ENCODE measurements around the gene DRAM2. TPM values are rescaled to one million over a fixed set of nuclear protein-coding genes. Genes with fewer than 3 reads are reported as not detected.

DRAM2 gene
- total and polyA plus RNA-seq, 2 of the 13 experiments (the other 11 are each of a cell fraction or from before 2014, with no cell fraction given), result 33.2 to 123 TPM

DNA sequence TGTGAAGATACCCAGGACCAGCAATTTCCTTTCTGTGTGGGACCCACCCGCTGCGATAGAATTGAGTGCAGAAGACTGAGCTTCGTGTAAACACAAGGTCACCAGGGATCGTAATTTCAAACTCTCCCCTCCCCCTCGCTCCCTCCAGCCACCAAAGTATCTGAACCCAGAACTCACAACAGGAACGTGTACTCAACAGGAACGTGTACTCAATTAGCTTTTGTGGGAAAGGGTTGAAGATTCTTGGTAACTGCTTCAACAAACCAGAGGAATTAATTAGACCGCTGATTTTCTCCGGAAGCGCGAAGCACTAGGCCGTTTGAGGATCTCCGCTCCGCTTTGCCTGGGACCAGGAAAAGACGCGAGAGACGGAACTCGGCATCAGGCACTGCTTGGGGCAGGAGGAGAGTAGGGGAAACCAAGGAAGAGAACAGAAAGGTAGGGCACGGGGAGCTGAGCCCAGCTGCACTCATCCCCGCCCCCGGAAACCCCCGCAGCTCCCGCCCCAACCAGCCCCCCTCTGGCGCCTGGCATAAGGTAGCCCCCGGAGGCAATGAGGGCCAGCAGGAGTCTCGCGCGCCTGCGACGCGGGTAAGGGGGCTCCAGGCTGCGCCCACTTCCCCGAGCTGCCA, 453 bp downstream of the DRAM2 start (continued):
- TF ChIP-seq, protein P1, sequence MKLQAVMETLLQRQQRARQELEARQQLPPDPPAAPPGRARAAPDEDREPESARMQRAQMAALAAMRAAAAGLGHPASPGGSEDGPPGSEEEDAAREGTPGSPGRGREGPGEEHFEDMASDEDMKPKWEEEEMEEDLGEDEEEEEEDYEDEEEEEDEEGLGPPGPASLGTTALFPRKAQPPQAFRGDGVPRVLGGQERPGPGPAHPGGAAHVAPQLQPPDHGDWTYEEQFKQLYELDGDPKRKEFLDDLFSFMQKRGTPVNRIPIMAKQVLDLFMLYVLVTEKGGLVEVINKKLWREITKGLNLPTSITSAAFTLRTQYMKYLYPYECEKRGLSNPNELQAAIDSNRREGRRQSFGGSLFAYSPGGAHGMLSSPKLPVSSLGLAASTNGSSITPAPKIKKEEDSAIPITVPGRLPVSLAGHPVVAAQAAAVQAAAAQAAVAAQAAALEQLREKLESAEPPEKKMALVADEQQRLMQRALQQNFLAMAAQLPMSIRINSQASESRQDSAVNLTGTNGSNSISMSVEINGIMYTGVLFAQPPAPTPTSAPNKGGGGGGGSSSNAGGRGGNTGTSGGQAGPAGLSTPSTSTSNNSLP (IDR thresholded peaks at IDR 0.05; ENCODE audit: low read depth, low read length), result no peak
- no peak for TF ChIP-seq SP5 (CRISPR knock-in tag; IDR thresholded peaks at IDR 0.05; ENCODE audit: borderline replicate concordance, low read depth)
- TF ChIP-seq FLYWCH1 (CRISPR knock-in tag; IDR thresholded peaks at IDR 0.05), result no peak
- TF ChIP-seq ELF3 (CRISPR knock-in tag; IDR thresholded peaks at IDR 0.05), result no peak; the same call in none of the 2 replicates
- TF ChIP-seq, protein P2, sequence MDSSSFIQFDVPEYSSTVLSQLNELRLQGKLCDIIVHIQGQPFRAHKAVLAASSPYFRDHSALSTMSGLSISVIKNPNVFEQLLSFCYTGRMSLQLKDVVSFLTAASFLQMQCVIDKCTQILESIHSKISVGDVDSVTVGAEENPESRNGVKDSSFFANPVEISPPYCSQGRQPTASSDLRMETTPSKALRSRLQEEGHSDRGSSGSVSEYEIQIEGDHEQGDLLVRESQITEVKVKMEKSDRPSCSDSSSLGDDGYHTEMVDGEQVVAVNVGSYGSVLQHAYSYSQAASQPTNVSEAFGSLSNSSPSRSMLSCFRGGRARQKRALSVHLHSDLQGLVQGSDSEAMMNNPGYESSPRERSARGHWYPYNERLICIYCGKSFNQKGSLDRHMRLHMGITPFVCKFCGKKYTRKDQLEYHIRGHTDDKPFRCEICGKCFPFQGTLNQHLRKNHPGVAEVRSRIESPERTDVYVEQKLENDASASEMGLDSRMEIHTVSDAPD (CRISPR knock-in tag; IDR thresholded peaks at IDR 0.05), result no peak
- no peak for TF ChIP-seq ZNF432 (CRISPR knock-in tag; IDR thresholded peaks at IDR 0.05; ENCODE audit: borderline replicate concordance)
- TF ChIP-seq CENPT (CRISPR knock-in tag; IDR thresholded peaks at IDR 0.05; ENCODE audit: low read depth), result no peak
- TF ChIP-seq SP1 (IDR thresholded peaks at IDR 0.05), result no peak
- no peak for TF ChIP-seq SP1 (CRISPR knock-in tag; IDR thresholded peaks at IDR 0.05)
- TF ChIP-seq, protein P3, sequence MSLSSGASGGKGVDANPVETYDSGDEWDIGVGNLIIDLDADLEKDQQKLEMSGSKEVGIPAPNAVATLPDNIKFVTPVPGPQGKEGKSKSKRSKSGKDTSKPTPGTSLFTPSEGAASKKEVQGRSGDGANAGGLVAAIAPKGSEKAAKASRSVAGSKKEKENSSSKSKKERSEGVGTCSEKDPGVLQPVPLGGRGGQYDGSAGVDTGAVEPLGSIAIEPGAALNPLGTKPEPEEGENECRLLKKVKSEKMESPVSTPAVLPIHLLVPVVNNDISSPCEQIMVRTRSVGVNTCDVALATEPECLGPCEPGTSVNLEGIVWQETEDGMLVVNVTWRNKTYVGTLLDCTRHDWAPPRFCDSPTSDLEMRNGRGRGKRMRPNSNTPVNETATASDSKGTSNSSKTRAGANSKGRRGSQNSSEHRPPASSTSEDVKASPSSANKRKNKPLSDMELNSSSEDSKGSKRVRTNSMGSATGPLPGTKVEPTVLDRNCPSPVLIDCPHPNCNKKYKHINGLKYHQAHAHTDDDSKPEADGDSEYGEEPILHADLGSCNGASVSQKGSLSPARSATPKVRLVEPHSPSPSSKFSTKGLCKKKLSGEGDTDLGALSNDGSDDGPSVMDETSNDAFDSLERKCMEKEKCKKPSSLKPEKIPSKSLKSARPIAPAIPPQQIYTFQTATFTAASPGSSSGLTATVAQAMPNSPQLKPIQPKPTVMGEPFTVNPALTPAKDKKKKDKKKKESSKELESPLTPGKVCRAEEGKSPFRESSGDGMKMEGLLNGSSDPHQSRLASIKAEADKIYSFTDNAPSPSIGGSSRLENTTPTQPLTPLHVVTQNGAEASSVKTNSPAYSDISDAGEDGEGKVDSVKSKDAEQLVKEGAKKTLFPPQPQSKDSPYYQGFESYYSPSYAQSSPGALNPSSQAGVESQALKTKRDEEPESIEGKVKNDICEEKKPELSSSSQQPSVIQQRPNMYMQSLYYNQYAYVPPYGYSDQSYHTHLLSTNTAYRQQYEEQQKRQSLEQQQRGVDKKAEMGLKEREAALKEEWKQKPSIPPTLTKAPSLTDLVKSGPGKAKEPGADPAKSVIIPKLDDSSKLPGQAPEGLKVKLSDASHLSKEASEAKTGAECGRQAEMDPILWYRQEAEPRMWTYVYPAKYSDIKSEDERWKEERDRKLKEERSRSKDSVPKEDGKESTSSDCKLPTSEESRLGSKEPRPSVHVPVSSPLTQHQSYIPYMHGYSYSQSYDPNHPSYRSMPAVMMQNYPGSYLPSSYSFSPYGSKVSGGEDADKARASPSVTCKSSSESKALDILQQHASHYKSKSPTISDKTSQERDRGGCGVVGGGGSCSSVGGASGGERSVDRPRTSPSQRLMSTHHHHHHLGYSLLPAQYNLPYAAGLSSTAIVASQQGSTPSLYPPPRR (CRISPR knock-in tag; IDR thresholded peaks at IDR 0.05; ENCODE audit: borderline replicate concordance), result no peak
- no peak for TF ChIP-seq NR2C2 (CRISPR knock-in tag; IDR thresholded peaks at IDR 0.05; ENCODE audit: borderline replicate concordance)
- TF ChIP-seq, protein P4, sequence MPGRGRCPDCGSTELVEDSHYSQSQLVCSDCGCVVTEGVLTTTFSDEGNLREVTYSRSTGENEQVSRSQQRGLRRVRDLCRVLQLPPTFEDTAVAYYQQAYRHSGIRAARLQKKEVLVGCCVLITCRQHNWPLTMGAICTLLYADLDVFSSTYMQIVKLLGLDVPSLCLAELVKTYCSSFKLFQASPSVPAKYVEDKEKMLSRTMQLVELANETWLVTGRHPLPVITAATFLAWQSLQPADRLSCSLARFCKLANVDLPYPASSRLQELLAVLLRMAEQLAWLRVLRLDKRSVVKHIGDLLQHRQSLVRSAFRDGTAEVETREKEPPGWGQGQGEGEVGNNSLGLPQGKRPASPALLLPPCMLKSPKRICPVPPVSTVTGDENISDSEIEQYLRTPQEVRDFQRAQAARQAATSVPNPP (CRISPR knock-in tag; IDR thresholded peaks at IDR 0.05), result no peak
- TF ChIP-seq, protein P5, sequence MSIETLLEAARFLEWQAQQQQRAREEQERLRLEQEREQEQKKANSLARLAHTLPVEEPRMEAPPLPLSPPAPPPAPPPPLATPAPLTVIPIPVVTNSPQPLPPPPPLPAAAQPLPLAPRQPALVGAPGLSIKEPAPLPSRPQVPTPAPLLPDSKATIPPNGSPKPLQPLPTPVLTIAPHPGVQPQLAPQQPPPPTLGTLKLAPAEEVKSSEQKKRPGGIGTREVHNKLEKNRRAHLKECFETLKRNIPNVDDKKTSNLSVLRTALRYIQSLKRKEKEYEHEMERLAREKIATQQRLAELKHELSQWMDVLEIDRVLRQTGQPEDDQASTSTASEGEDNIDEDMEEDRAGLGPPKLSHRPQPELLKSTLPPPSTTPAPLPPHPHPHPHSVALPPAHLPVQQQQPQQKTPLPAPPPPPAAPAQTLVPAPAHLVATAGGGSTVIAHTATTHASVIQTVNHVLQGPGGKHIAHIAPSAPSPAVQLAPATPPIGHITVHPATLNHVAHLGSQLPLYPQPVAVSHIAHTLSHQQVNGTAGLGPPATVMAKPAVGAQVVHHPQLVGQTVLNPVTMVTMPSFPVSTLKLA (IDR thresholded peaks at IDR 0.05), result no peak
- TF ChIP-seq, protein P6, sequence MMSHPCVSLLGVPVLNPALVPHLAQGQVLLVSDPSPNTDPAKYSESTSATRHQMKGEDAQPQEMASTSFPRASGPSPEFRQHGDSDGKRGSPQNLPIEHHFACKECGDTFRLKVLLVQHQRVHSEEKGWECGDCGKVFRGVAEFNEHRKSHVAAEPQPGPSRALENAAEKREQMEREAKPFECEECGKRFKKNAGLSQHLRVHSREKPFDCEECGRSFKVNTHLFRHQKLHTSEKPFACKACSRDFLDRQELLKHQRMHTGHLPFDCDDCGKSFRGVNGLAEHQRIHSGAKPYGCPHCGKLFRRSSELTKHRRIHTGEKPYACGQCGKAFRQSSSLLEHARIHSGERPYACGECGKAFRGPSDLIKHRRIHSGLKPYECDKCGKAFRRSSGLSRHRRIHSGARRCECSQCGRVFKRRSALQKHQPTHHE (CRISPR knock-in tag; IDR thresholded peaks at IDR 0.05; ENCODE audit: borderline replicate concordance), result no peak
- no peak for TF ChIP-seq HIVEP1 (CRISPR knock-in tag; IDR thresholded peaks at IDR 0.05)
- no peak for TF ChIP-seq TAF15 (IDR thresholded peaks at IDR 0.05; ENCODE audit: low read depth, low read length, poor library complexity, severe bottlenecking)
- TF ChIP-seq ZNF225 (CRISPR knock-in tag; IDR thresholded peaks at IDR 0.05), result no peak
- TF ChIP-seq REXO4 (CRISPR knock-in tag; IDR thresholded peaks at IDR 0.05; ENCODE audit: borderline replicate concordance), result no peak
